SH-SY5Y (cell line): ENCODE data around the gene BRD3OS.

ENCODE experiments used
- GATA2 ChIP-seq: IDR thresholded peaks from 2 replicates; pipeline ENCODE4 v1.6.1; 2011; ENCODE audit warnings: mild to moderate bottlenecking, low read depth, low read length
- GATA3 ChIP-seq: IDR thresholded peaks from 2 replicates; pipeline ENCODE4 v1.6.1; 2011; ENCODE audit warnings: low read depth, mild to moderate bottlenecking, low read length, moderate library complexity

GRCh38 chr9:134003237-134003636 lies 22.0 kb upstream of the BRD3OS start:
- TF ChIP-seq GATA3 (no peak), GATA2 (no peak)
